GM12892 (cell line): ENCODE measurements around the gene NAB1.

ENCODE experiments used
- POLR2A ChIP-seq: IDR thresholded peaks from 2 replicates; pipeline ENCODE4 v1.6.1; 2011; ENCODE audit warnings: low read depth, low read length, control low read depth
- POLR2AphosphoS5 ChIP-seq: IDR thresholded peaks from 2 replicates; pipeline ENCODE4 v1.6.1; 2011; ENCODE audit warnings: low read depth, low read length, control low read depth
- TAF1 ChIP-seq: IDR thresholded peaks from 2 replicates; pipeline ENCODE4 v1.6.1; 2011; ENCODE audit warnings: low read depth, mild to moderate bottlenecking, control low read depth, low read length, borderline replicate concordance

DNA sequence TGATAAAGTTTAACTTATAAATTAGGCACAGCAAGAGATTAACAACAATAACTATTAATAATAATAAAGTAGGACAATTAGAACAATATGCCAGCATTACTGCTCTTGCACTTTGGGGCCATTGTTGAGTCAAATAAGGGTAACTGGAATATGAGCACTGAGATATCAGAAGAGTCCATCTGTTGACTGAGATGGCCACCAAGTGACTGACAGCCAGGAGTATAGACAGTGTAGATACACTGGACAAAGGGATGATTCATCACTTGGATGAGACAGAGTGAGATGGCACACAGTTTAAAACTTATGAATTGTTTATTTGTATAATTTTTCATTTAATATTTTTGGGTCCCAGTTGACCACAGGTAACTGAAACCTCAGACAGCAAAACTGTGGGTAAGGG lies 20.0 kb downstream of the NAB1 start:
- TF ChIP-seq POLR2A (no peak), POLR2AphosphoS5 (no peak), TAF1 (no peak)
